ENCODE measurements around the gene SNX15.
A peak's percentile ranks its signal among the peaks of the same experiment; 100 is the strongest.

SNX15 gene

DNA sequence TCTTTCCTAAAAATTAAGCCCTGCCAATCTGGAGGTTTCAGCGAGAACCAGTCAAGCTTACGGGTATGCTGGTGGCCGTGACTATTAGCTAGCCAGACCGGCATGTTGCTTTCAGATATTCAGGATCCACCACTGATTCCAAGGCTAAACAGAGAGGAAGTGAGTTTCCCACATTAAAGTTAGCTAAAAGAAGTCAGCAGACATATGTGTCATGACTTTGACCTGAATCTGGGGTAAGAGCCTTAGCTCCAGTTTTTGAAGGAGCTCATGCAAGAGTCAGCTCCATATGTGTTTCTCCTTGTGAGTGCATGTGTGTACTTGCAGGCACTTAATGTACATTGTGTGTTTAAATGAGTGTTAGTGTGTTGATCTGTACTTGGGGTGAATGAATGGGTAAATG is 58.2 kb downstream of the SNX15 start:
- peak; percentile 40 to 78 (median 62) for DNase-seq

DNA sequence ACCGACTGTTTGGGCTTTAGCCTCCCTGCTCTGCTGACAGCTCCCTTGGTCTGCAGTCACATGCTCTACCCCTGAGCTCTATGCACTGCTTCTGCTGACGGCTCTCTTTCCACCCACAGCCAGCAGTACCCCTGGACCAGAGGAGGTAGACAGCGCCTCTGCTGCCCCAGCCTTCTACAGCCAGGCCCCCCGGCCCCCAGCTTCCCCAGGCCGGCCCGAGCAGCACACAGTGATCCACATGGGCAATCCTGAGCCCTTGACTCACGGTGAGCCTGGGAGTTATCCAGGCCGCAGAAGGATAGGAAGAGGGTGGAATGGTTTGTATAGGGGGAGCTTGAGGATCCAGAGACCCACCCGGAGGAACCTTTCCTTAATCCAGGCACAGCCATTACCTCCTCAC is 59.6 kb downstream of the SNX15 start:
- DNase-seq, result no peak

DNA sequence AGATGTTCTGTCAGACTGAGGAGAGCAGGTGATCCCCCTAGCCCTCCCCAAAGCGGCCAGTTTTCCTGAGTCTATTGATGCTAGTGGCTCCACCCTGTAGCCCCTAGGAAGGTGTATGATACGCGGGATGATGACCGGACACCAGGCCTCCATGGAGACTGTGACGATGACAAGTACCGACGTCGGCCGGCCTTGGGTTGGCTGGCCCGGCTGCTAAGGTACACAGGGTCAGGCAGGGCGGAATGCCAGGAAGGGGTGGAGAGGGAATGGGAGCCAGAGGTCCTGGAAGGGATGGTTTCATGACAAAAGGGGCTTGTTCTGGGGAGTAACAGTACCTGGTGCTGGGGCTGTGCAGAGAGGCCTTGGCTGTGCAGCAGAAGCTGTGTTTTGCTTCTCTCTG is 60.0 kb downstream of the SNX15 start:
- DNase-seq, result no peak

DNA sequence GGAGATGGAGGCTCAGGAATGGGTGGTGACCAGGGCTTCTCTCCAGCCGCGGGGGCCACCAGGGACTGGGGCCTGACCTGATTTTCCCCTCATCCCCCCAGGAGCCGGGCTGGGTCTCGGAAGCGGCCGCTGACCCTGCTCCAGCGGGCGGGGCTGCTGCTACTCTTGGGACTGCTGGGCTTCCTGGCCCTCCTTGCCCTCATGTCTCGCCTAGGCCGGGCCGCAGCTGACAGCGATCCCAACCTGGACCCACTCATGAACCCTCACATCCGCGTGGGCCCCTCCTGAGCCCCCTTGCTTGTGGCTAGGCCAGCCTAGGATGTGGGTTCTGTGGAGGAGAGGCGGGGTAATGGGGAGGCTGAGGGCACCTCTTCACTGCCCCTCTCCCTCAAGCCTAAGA is 60.6 kb downstream of the SNX15 start:
- no peak for DNase-seq

DNA sequence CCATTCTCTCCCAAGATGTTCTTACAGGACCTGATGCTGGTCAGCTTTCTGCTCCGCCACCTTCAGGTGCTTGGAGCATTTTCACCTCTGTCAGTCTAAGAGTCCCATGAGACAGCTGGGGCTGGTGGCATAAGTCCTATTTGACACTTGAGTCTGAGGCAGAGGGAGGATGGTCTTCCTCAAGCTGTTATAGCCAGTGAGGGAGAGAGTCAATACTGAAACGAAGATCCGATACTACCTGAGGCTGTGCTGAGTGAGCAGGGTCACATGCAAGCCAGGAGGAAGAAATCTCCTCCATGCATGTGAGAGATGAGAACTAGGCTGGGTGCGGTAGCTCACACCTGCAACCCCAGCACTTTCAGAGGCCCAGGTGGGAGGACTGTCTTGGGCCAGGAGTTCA is 62.4 kb downstream of the SNX15 start:
- DNase-seq, result no peak

Measured in suppressor macrophage (primary cell).